Measurements from ENCODE around the gene SDR42E2. TPM values are rescaled to one million over a fixed set of nuclear protein-coding genes. Genes with fewer than 3 reads are reported as not detected.

Gene SDR42E2
- total RNA-seq, 1 donor from 2014 or later, result 0.10 TPM

DNA sequence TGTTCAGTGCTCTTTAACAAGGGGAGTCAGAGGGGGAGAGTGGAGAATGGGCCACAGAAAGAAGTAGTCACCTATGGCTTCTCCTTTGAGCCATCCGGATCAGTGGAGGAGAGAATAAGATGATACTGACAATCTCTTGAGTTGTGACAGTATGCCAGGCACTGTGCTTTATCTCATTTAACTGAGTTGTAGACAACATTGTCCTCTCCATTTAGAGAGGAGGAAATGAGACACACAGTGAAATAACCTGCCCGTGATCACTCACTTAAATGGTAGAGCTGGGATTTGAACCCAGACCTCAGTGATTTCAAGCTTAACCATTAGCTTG, 25.9 kb downstream of the SDR42E2 start:
- Mint-ChIP-seq H3K4me3 (ENCODE audit: unreplicated experiment) (peak overlapping the region; percentile 45), H3K27ac (ENCODE audit: unreplicated experiment) (peak overlapping the region; percentile 34), H3K27me3 (ENCODE audit: unreplicated experiment) (peaks cover 17% of the 10 kb centered on the region), H3K9me3 (ENCODE audit: unreplicated experiment) (no peaks in the 10 kb centered on the region), H3K36me3 (ENCODE audit: low read depth, unreplicated experiment) (no peaks in the 10 kb centered on the region), H3K4me1 (ENCODE audit: unreplicated experiment) (peaks cover 29% of the 10 kb centered on the region)
- TF ChIP-seq, protein P1, sequence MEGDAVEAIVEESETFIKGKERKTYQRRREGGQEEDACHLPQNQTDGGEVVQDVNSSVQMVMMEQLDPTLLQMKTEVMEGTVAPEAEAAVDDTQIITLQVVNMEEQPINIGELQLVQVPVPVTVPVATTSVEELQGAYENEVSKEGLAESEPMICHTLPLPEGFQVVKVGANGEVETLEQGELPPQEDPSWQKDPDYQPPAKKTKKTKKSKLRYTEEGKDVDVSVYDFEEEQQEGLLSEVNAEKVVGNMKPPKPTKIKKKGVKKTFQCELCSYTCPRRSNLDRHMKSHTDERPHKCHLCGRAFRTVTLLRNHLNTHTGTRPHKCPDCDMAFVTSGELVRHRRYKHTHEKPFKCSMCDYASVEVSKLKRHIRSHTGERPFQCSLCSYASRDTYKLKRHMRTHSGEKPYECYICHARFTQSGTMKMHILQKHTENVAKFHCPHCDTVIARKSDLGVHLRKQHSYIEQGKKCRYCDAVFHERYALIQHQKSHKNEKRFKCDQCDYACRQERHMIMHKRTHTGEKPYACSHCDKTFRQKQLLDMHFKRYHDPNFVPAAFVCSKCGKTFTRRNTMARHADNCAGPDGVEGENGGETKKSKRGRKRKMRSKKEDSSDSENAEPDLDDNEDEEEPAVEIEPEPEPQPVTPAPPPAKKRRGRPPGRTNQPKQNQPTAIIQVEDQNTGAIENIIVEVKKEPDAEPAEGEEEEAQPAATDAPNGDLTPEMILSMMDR (IDR thresholded peaks at IDR 0.05; ENCODE audit: unreplicated experiment), result no peak
- no peak for DNase-seq (ENCODE audit: low spot score)

DNA sequence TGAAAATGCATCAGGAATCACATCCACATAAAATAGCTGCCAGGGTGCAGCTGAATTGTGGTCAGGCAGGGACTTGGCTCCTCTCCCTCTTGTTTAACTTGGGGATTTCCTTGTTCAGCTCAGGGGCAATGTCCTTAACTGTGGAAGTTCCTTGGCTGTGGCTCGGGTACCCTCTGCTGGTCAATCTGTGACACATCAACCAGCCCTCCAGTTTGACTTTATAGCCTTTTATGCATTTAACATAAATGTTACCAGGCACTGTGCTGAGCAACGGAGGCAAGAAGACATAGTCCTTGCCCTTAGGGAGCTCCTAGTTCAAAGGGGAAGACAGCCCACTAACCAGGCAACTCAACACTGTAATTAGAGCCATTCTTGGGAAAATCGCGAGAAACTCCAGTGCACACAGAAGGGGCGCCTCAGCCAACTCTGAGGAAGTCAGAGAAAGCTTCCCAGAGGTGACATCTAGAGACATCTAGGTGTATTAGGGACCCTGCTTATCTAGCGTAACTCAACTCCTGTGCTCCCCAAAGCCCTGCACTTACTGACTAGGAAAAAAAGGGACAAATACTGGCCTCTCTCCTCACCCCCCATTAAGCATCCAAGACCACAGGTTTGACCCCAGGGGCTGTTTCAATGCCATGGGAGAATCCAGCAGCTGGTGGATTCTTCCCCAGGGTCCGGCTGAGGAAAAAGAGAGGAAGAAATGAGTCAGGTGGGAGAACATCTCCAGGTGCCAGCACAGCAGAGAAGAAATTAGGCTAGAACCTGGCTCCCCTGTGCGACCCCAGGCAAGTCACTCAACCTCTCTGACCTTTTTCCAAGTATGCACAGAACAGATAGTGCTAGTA, 26.5 kb downstream of the SDR42E2 start:
- peak overlapping the region; percentile 91 for H3K4me3 Mint-ChIP-seq (ENCODE audit: unreplicated experiment)
- peak; percentile 59 for DNase-seq (ENCODE audit: low spot score)
- peaks cover 2% of the 10 kb centered on the region for H3K36me3 Mint-ChIP-seq (ENCODE audit: low read depth, unreplicated experiment)
- H3K4me1 Mint-ChIP-seq (ENCODE audit: unreplicated experiment), result peaks cover 35% of the 10 kb centered on the region
- no peaks in the 10 kb centered on the region for H3K9me3 Mint-ChIP-seq (ENCODE audit: unreplicated experiment)
- H3K27me3 Mint-ChIP-seq (ENCODE audit: unreplicated experiment), result peaks cover 20% of the 10 kb centered on the region
- TF ChIP-seq, protein P1 (IDR thresholded peaks at IDR 0.05; ENCODE audit: unreplicated experiment), result peak; percentile 66
- peak overlapping the region; percentile 96 for H3K27ac Mint-ChIP-seq (ENCODE audit: unreplicated experiment)

DNA sequence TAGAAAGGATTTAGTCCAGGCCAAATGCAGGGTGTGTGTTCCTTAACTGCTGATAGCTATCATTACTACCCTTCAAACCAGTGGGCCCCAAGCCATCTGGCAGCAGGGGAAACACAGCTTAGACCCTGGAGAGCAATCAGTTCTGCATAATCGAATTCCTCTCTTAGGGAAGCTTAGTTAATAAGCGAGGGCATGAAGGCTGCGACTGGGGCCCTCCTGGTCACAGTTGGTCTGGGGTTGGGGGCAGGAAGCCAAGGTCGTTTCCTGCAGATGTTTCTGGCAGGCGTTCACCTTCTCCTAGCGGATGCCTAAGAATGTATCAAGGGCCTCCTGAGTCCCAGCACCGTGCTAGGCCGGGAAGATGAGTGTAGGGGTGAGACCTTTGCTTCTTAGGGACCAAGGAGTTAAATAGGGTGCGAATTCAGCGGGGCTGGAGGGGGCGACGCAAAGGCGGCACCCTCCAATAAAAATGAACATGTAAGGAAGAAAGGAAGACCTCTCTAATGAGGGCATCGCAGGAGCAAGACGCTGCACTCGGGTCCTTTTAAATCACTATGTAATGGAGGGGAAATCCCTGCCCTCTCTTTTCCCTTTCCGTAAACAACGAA, 27.3 kb downstream of the SDR42E2 start:
- H3K9me3 Mint-ChIP-seq (ENCODE audit: unreplicated experiment), result no peaks in the 10 kb centered on the region

DNA sequence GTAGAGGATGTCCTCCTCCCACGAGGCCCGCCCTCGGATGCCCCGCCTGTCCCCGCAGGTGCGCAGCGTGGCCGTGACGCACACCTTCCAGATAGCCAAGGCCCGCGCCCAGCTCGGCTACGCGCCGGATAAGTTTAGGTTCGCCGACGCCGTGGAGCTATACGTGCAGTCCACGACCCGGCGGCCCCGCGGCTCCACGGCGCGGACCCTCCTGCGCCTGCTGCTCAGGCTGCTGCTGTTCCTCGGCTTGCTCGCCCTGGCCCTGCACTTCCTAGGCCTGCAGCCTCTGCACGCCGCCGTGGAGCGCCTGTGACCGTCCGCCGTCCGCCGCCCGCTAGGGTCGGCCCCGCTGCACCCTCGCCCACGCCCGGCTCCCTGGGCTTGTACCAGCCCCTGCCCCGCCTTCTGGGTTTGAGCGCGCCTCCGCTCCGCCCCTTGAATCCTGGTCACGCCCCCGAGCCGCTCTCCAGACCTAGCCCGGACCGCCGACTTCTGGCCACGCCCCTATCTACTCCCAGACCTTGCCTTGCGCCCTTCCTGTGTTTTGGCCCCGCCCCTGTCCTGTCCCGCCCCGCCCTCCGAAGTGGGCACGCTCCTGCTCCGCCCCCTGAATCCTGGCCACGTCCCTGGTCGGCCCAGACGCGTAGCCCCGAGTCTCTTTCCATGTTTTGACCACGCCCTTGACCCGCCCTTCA, 27.9 kb downstream of the SDR42E2 start:
- peak; percentile 100 for DNase-seq (ENCODE audit: low spot score)
- peak overlapping the region; percentile 97 for H3K27ac Mint-ChIP-seq (ENCODE audit: unreplicated experiment)
- no peaks in the 10 kb centered on the region for H3K9me3 Mint-ChIP-seq (ENCODE audit: unreplicated experiment)
- TF ChIP-seq, protein P1 (IDR thresholded peaks at IDR 0.05; ENCODE audit: unreplicated experiment), result no peak
- peaks cover 21% of the 10 kb centered on the region for H3K27me3 Mint-ChIP-seq (ENCODE audit: unreplicated experiment)
- peaks cover 10% of the 10 kb centered on the region for H3K36me3 Mint-ChIP-seq (ENCODE audit: low read depth, unreplicated experiment)
- H3K4me3 Mint-ChIP-seq (ENCODE audit: unreplicated experiment), result peak overlapping the region; percentile 91
- peaks cover 46% of the 10 kb centered on the region for H3K4me1 Mint-ChIP-seq (ENCODE audit: unreplicated experiment)

More for the DNA sequence above, 27.3 kb downstream of the SDR42E2 start:
- H3K27ac Mint-ChIP-seq (ENCODE audit: unreplicated experiment), result peak overlapping the region; percentile 96
- TF ChIP-seq, protein P1 (IDR thresholded peaks at IDR 0.05; ENCODE audit: unreplicated experiment), result no peak
- peak; percentile 49 for DNase-seq (ENCODE audit: low spot score)
- peaks cover 21% of the 10 kb centered on the region for H3K27me3 Mint-ChIP-seq (ENCODE audit: unreplicated experiment)
- peaks cover 6% of the 10 kb centered on the region for H3K36me3 Mint-ChIP-seq (ENCODE audit: low read depth, unreplicated experiment)
- peaks cover 40% of the 10 kb centered on the region for H3K4me1 Mint-ChIP-seq (ENCODE audit: unreplicated experiment)
- H3K4me3 Mint-ChIP-seq (ENCODE audit: unreplicated experiment), result peak overlapping the region; percentile 91
